K562 (cell line): ENCODE measurements around the gene TRMU. TPM values are rescaled to one million over a fixed set of nuclear protein-coding genes. Genes with fewer than 3 reads are reported as not detected.
A peak's percentile ranks its signal among the peaks of the same experiment; 100 is the strongest.

Source experiments
- ARID1B ChIP-seq: fragments of 450-650 bp; IDR thresholded peaks from 2 replicates; pipeline ENCODE4 v1.6.1; 2016; ENCODE audit warnings: antibody characterized with exemption, mild to moderate bottlenecking, inconsistent platforms
- CCNT2 ChIP-seq: IDR thresholded peaks from 2 replicates; pipeline ENCODE4 v1.6.1; 2011; ENCODE audit warnings: borderline replicate concordance, low read depth, mild to moderate bottlenecking, moderate library complexity, mixed read lengths, low read length; ENCODE audit not compliant: insufficient read length; ENCODE audit errors: extremely low read depth
- CEBPB ChIP-seq: fragments of 450-650 bp; IDR thresholded peaks from 2 replicates; pipeline ENCODE4 v1.6.1; 2016; ENCODE audit warnings: missing genetic modification characterization, missing compliant biosample characterization
- CHD1 ChIP-seq: fragments of 200-600 bp; sonication (generic); IDR thresholded peaks from one replicate; pipeline ENCODE4 v1.6.1; 2012; ENCODE audit warnings: mild to moderate bottlenecking, moderate library complexity, low read length, inconsistent platforms
- GATAD2B ChIP-seq: fragments of 450-650 bp; IDR thresholded peaks from 2 replicates; pipeline ENCODE4 v1.6.1; 2017; ENCODE audit warnings: mild to moderate bottlenecking, borderline replicate concordance
- JUND ChIP-seq, 2 experiments: IDR thresholded peaks; 2 replicates in 1 of 2; 3 replicates in 1 of 2; pipeline ENCODE4 v1.6.1; 2011; ENCODE audit warnings: borderline replicate concordance in 2 of 2, low read depth in 2 of 2, low read length in 2 of 2, improper control_type of control experiment in 1 of 2, missing biosample characterization in 1 of 2, missing genetic modification characterization in 1 of 2, missing genetic modification reagents in 1 of 2
- KDM4B ChIP-seq, 2 experiments: fragments of 450-650 bp in 1 of 2; sonication (generic) in 1 of 2; IDR thresholded peaks; 2 replicates each; pipeline ENCODE4 v1.6.1; 2016 to 2017; ENCODE audit warnings: borderline replicate concordance in 2 of 2, antibody characterized with exemption in 1 of 2, low read depth in 1 of 2, mild to moderate bottlenecking in 1 of 2
- KLF13 ChIP-seq: fragments of 450-650 bp; IDR thresholded peaks from 2 replicates; pipeline ENCODE4 v1.6.1; 2016; ENCODE audit warnings: missing genetic modification characterization, low read depth, mild to moderate bottlenecking, missing compliant biosample characterization, moderate library complexity, borderline replicate concordance
- MECOM ChIP-seq: fragments of 250-450 bp; sonication (Bioruptor Pico); IDR thresholded peaks from 2 replicates; pipeline ENCODE4 v1.8.0; 2022; ENCODE audit warnings: inconsistent platforms
- MTA3 ChIP-seq: fragments of 450-650 bp; formaldehyde crosslinking; IDR thresholded peaks from 2 replicates; pipeline ENCODE4 v1.6.1; 2017; ENCODE audit warnings: mild to moderate bottlenecking, borderline replicate concordance
- RBM17 ChIP-seq: fragments of 200-400 bp; formaldehyde crosslinking; IDR thresholded peaks from 2 replicates; pipeline ENCODE4 v1.6.1; 2017; ENCODE audit warnings: low read depth, mild to moderate bottlenecking, low read length, borderline replicate concordance
- SMAD4 ChIP-seq: fragments of 250-450 bp; sonication (Bioruptor Pico); conservative IDR thresholded peaks from 2 replicates; pipeline ENCODE4 v1.8.0; 2021; ENCODE audit warnings: inconsistent platforms, mild to moderate bottlenecking, moderate library complexity
- SRSF7 ChIP-seq: fragments of 200-400 bp; formaldehyde crosslinking; optimal IDR thresholded peaks from 2 replicates; pipeline ENCODE3; 2017; ENCODE audit warnings: mild to moderate bottlenecking, low read depth, low read length
- TAF7 ChIP-seq: fragments of 450-650 bp; IDR thresholded peaks from 2 replicates; pipeline ENCODE4 v1.6.1; 2016; ENCODE audit warnings: missing genetic modification characterization, missing compliant biosample characterization
- TEAD4 ChIP-seq, 2 experiments: sonication (generic) in 1 of 2; formaldehyde crosslinking in 1 of 2; IDR thresholded peaks; 2 replicates each; pipeline versions ENCODE4 v1.6.1 to v1.8.0; 2012 to 2022; ENCODE audit warnings: borderline replicate concordance in 1 of 2, inconsistent platforms in 1 of 2, low read length in 1 of 2, mild to moderate bottlenecking in 1 of 2, missing genetic modification reagents in 1 of 2
- ZNF239 ChIP-seq: fragments of 250-450 bp; sonication (Bioruptor Pico); IDR thresholded peaks from 2 replicates; pipeline ENCODE4 v1.4.0; 2020; ENCODE audit warnings: mild to moderate bottlenecking
- ZNF436 ChIP-seq: fragments of 250-450, 450-650 bp; sonication (Bioruptor Pico); formaldehyde crosslinking; IDR thresholded peaks from 2 replicates; pipeline ENCODE4 v1.7.0; 2020; ENCODE audit warnings: mild to moderate bottlenecking
- ZNF707 ChIP-seq: fragments of 250-450 bp; sonication (Bioruptor Pico); conservative IDR thresholded peaks from 2 replicates; pipeline ENCODE4 v1.8.0; 2022; ENCODE audit warnings: inconsistent platforms, mild to moderate bottlenecking, moderate library complexity
- ZNF77 ChIP-seq: fragments of 250-450 bp; sonication (Bioruptor Pico); IDR thresholded peaks from 2 replicates; pipeline ENCODE4 v1.5.0; 2020
- ZNF780A ChIP-seq: fragments of 250-450 bp; sonication (Bioruptor Pico); IDR thresholded peaks from 2 replicates; pipeline ENCODE4 v1.5.0; 2021; ENCODE audit warnings: mild to moderate bottlenecking
- polyA plus RNA-seq, 8 experiments: library from polyadenylated mRNA; depleted of rRNA in 4 of 8; stranded (reverse) in 5 of 8; unstranded in 3 of 8; fragments of >200 nt; fragmentation: Nextera tagmentation in 2 of 8; fragmentation: Illumina TruSeq in 1 of 8; extraction: Ambion mirVana in 2 of 8; extraction: Trizol in 1 of 8; gene quantifications; 2 replicates each; pipeline versions ENCODE4 v1.2.1 to v1.2.3, GENCODE V29; 2011 to 2014; ENCODE audit warnings: inconsistent platforms in 1 of 8, missing spikeins in 1 of 8
- total RNA-seq, 7 experiments: library from RNA; depleted of rRNA in 6 of 7; stranded (reverse); fragments of >200 nt in 6 of 7; fragmentation: Illumina TruSeq in 2 of 7; extraction: Trizol in 2 of 7; gene quantifications; 2 replicates each; pipeline versions ENCODE4 v1.2.1 to v1.2.3, GENCODE V29; 2011 to 2021; ENCODE audit warnings: low replicate concordance in 1 of 7
- TF ChIP-seq, protein P1 (sequence below): IDR thresholded peaks from 2 replicates; pipeline ENCODE4 v1.6.1; 2014; ENCODE audit warnings: antibody characterized with exemption
- TF ChIP-seq, protein P2 (sequence below): fragments of 250-450 bp; sonication (Bioruptor Pico); IDR thresholded peaks from 2 replicates; pipeline ENCODE4 v1.4.0; 2020; ENCODE audit warnings: borderline replicate concordance

Gene TRMU
- total and polyA plus RNA-seq, 9 of the 15 experiments (the other 6 are each of a cell fraction or from before 2014, with no cell fraction given): 2.3 to 49.9 (median 35.3) TPM

DNA sequence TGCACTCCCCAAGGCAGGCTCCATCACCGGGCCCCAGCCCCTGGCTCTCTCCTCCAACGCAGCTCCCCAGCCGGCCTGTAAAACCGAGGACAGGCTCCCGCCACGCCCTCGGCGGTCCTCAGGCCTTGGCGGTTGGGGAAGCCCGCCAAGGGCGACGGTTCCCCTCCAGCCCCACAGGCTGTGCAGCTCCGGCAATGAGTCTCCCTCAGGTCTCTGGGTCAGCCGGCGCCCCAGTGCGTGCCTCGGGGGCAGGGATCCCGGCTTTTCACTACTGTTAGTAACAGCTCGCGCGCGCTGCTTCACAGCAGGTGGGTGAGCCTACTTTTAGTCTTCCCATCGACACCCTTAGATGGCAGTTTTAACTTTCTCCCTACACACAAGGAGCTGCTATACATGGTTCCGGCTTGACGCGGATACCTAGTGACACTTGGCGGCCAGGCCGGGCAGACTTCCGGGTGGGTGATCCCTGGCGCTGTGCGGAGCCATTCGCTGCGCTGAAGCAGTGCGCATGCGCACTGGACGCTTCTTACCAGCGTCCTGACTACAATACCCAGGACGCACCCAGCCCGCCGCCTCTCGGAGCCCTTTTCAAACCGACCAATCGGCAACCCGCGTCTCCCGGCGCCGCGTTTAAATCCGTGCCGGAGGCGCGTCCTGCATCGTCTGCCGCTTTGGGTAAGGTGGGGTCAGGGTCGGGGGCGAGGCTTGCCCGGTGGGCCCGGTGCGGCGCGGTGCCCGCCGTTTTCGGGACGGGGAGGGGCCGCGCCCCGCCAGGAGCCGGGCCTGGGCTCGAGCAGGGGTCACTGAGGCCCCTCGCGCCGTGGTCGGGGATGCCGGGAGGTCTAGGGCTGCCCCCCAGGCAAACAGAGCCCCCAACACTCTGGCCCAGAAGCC, 39.0 kb upstream of the TRMU start, which contains the start of gene GTSE1 (continued):
- no peak; the same call in 1 of the 2 replicates for TF ChIP-seq ARID1B
- TF ChIP-seq MTA3: 0 out of 2 replicates have a peak, but pooled peaks have one; percentile 43
- no peak for TF ChIP-seq KLF13
- TF ChIP-seq RBM17: no peak
- no peak; the same call in 1 of the 2 replicates for TF ChIP-seq SMAD4
- TF ChIP-seq, protein P1, sequence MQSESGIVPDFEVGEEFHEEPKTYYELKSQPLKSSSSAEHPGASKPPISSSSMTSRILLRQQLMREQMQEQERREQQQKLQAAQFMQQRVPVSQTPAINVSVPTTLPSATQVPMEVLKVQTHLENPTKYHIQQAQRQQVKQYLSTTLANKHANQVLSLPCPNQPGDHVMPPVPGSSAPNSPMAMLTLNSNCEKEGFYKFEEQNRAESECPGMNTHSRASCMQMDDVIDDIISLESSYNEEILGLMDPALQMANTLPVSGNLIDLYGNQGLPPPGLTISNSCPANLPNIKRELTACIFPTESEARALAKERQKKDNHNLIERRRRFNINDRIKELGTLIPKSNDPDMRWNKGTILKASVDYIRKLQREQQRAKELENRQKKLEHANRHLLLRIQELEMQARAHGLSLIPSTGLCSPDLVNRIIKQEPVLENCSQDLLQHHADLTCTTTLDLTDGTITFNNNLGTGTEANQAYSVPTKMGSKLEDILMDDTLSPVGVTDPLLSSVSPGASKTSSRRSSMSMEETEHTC: no peak
- TF ChIP-seq JUND (IDR thresholded peaks at IDR 0.05; ENCODE audit: borderline replicate concordance, low read depth, low read length): no peak; the same call in none of the 2 replicates
- no peak for TF ChIP-seq JUND (tag; IDR thresholded peaks at IDR 0.05; ENCODE audit: borderline replicate concordance, low read depth, low read length)
- TF ChIP-seq ZNF780A (CRISPR knock-in tag): no peak
- TF ChIP-seq SRSF7: no peak
- TF ChIP-seq, protein P2, sequence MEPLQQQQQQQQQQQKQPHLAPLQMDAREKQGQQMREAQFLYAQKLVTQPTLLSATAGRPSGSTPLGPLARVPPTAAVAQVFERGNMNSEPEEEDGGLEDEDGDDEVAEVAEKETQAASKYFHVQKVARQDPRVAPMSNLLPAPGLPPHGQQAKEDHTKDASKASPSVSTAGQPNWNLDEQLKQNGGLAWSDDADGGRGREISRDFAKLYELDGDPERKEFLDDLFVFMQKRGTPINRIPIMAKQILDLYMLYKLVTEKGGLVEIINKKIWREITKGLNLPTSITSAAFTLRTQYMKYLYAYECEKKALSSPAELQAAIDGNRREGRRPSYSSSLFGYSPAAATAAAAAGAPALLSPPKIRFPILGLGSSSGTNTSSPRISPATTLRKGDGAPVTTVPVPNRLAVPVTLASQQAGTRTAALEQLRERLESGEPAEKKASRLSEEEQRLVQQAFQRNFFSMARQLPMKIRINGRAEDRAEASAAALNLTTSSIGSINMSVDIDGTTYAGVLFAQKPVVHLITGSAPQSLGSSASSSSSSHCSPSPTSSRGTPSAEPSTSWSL (CRISPR knock-in tag): no peak
- TF ChIP-seq GATAD2B: no peak
- TF ChIP-seq CCNT2: no peak
- TF ChIP-seq ZNF239: no peak
- TF ChIP-seq ZNF436: no peak
- no peak for TF ChIP-seq CHD1
- TF ChIP-seq ZNF77 (CRISPR knock-in tag): no peak
- TF ChIP-seq KDM4B (IDR thresholded peaks at IDR 0.05; ENCODE audit: borderline replicate concordance in 2 of 2, low read depth in 1 of 2): no peak
- TF ChIP-seq ZNF707: no peak
- TF ChIP-seq MECOM (CRISPR knock-in tag): no peak
- no peak for TF ChIP-seq CEBPB (tag)
- TF ChIP-seq TEAD4 (IDR thresholded peaks at IDR 0.05; ENCODE audit: low read length): no peak
- no peak for TF ChIP-seq TEAD4 (CRISPR knock-in tag; IDR thresholded peaks at IDR 0.05; ENCODE audit: borderline replicate concordance)
- no peak for TF ChIP-seq TAF7
